GM21381 (cell line): ENCODE data around the gene HSD17B13.

ENCODE experiments used
- ATAC-seq: cut with Tn5 transposase; IDR thresholded peaks from one replicate; pipeline ENCODE4 v1.9.1; 2021; ENCODE audit warnings: mild to moderate bottlenecking, moderate library complexity; ENCODE audit not compliant: unreplicated experiment

Gene HSD17B13

GRCh38 chr4:87270144-87270543 lies 52.5 kb downstream of the HSD17B13 start:
- no peak for ATAC-seq

- ATAC-seq: no peak
Observed at GRCh38 chr4:87268411-87268810, 54.3 kb downstream of the HSD17B13 start.

GRCh38 chr4:87266986-87267385 lies 55.7 kb downstream of the HSD17B13 start:
- ATAC-seq: no peak

GRCh38 chr4:87262886-87263285 lies 59.8 kb downstream of the HSD17B13 start:
- no peak for ATAC-seq

- no peak for ATAC-seq
Observed at GRCh38 chr4:87260477-87260876, 62.2 kb downstream of the HSD17B13 start.

- no peak for ATAC-seq
Observed at GRCh38 chr4:87258677-87259076, 64.0 kb downstream of the HSD17B13 start.

- no peak for ATAC-seq
Observed at GRCh38 chr4:87257523-87257922, 65.2 kb downstream of the HSD17B13 start.

- ATAC-seq: no peak
Observed at GRCh38 chr4:87255755-87256154, 66.9 kb downstream of the HSD17B13 start.
